Choroid plexus epithelial cell (primary cell): Measurements from ENCODE around the gene TMA7B.

Experiments
- DNase-seq: peaks from one replicate; pipeline ENCODE4 v3.0.0-alpha.2; 2010; ENCODE audit warnings: low read depth
- H3K4me3 ChIP-seq: 2 replicates; pipeline ENCODE4 v1.5.1; 2011; ENCODE audit warnings: low read depth, mild to moderate bottlenecking, control low read depth, low read length, moderate library complexity
- TF ChIP-seq, protein P1 (sequence below): conservative IDR thresholded peaks from 2 replicates; pipeline ENCODE4 v1.5.1; 2011; ENCODE audit warnings: low read depth, mild to moderate bottlenecking, control low read depth, inconsistent platforms, low read length, moderate library complexity

Gene TMA7B

GRCh38 chr22:39980596-39980995 is 20.4 kb downstream of the TMA7B start:
- TF ChIP-seq, protein P1, sequence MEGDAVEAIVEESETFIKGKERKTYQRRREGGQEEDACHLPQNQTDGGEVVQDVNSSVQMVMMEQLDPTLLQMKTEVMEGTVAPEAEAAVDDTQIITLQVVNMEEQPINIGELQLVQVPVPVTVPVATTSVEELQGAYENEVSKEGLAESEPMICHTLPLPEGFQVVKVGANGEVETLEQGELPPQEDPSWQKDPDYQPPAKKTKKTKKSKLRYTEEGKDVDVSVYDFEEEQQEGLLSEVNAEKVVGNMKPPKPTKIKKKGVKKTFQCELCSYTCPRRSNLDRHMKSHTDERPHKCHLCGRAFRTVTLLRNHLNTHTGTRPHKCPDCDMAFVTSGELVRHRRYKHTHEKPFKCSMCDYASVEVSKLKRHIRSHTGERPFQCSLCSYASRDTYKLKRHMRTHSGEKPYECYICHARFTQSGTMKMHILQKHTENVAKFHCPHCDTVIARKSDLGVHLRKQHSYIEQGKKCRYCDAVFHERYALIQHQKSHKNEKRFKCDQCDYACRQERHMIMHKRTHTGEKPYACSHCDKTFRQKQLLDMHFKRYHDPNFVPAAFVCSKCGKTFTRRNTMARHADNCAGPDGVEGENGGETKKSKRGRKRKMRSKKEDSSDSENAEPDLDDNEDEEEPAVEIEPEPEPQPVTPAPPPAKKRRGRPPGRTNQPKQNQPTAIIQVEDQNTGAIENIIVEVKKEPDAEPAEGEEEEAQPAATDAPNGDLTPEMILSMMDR, result no peak
- H3K4me3 ChIP-seq, result no peak overlapping the region
- DNase-seq, result peak; percentile 55

DNA sequence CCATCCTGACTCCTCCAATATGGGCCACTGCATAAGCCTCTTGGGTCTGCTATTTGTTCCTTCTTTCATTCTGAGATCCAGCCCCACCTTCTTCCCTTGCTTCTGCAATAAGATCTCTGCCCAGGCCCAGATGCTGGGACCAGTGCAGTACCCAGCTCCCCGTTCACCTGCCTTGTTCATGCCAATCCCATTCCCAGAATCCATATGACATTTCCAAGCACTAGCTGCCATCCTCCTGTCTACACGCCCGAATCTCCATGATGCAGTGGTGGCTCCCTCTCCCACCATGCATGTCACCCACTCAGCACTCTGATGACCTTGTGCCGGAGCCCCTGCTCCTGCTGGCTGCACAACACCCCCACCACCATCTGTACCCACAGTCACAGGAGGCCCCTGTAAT is 23.1 kb downstream of the TMA7B start:
- TF ChIP-seq, protein P1, result no peak
- H3K4me3 ChIP-seq, result no peak overlapping the region
- no peak for DNase-seq

DNA sequence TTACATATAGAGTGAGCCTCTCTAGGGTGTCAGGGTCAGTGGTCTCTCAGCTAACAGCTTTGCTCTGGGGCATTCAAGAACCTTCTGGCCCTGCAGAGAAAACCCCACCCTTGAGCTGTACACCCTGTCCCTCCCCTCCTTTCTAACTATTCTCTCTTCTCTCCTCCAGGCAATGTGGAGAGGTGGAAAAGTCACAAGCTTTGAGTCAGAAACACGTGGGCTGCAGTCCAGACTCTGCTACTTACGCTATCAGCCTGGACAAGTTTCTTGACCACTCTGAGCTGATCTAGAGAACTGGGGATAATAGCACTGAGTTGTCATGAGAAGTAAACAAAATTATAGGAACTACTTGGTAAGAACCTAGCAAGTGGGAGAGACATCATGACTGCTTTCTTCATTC is 23.8 kb downstream of the TMA7B start:
- TF ChIP-seq, protein P1, result no peak
- no peak overlapping the region for H3K4me3 ChIP-seq
- DNase-seq, result peak; percentile 81

GRCh38 chr22:39984746-39985145 is 24.5 kb downstream of the TMA7B start:
- TF ChIP-seq, protein P1, result no peak
- DNase-seq, result no peak

DNA sequence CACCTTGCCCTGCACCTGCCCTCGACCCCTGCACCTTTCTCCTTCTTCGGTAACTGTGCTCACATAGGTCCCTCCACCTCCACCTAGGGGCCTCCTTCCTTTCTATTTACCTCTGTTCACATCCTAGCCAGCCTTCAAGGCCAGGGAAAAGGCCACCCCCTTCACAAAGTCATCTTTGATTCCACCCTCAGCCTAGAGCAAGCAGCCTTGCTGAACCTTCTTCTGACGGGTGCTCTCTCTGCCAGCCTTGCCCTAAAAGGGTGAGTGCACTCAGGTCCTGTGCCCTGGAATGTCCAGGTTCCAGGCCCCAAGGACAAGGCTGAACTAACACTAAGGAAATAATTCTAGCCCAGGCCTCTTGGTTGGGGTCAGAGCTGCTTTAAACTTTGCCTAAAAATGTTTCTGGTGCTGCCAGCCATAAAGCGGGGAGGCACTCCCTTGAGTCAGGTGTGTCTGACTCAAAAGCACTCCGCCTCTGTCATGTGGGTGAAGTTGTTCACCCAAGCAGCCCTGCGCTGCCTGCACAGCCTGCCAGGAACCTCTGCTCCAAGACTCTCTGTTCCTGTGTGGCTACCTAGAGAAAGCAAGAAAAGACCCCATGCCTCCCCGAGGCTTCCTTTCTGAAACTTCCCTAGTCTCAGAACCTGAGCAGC is 25.3 kb downstream of the TMA7B start:
- no peak for DNase-seq
- no peak overlapping the region for H3K4me3 ChIP-seq
- TF ChIP-seq, protein P1, result no peak

More at GRCh38 chr22:39984746-39985145, 24.5 kb downstream of the TMA7B start:
- no peak overlapping the region for H3K4me3 ChIP-seq

GRCh38 chr22:39988386-39989114 is 28.4 kb downstream of the TMA7B start:
- H3K4me3 ChIP-seq, result no peak overlapping the region
- DNase-seq, result no peak
- TF ChIP-seq, protein P1, result no peak
